HG03520 (cell line): ENCODE results near the gene TRIM62.

ENCODE experiments used
- ATAC-seq: cut with Tn5 transposase; IDR thresholded peaks from one replicate; pipeline ENCODE4 v1.9.1; 2021; ENCODE audit warnings: mild to moderate bottlenecking, moderate library complexity; ENCODE audit not compliant: unreplicated experiment

TRIM62 gene

GRCh38 chr1:33181921-33182341, at the start of gene TRIM62:
Gene TRIM62, minus strand, starts transcription at chr1:33182043. Its CDS starts 611 bp downstream, at chr1:33181432.
- peak; percentile 41 for ATAC-seq

DNA sequence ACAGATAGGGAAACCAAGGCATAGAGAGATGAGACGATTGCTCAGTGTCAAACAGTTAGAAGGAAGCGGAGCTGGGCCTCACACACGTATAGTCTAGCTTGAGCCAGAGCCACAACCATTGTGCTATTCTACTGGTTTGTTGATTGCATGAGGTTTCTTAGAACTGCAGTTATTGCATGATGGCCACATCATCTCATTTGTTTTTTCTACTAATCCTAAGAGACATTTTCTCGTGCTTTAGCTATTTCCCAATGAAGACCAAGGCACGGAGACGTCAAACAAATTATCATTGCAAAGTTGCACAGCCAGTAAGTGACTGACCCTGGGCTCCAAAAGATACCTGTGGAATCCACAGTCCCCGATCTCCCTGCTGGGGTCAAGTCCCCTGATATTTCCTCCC, 49.3 kb upstream of the TRIM62 start:
- no peak for ATAC-seq

DNA sequence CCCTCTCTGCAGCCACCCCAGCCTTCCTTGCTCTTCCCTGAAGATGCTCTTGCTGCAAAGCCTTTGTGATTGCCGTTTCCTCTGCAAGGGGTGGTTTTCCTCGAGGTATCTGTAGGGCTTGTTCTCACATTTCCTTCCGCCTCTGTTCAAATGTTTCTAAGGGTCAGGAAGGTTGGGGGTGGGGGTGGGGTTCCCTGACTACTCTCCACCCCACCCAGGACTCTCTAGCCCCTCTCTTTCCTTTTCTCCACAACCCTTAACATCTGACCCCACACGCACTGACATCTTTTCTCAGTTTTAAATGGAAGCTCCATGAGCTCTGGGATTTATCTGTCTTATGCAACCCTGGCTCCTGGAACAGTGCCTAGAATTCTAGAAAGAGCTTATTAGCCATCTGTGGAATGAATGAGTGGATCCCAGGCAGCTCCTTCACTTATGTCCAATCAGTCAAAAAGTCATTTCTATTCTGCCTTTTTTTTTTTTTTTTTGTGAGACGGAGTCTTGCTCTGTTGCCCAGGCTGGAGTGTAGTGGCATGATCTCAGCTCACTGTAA, 47.2 kb upstream of the TRIM62 start:
- ATAC-seq, result no peak

DNA sequence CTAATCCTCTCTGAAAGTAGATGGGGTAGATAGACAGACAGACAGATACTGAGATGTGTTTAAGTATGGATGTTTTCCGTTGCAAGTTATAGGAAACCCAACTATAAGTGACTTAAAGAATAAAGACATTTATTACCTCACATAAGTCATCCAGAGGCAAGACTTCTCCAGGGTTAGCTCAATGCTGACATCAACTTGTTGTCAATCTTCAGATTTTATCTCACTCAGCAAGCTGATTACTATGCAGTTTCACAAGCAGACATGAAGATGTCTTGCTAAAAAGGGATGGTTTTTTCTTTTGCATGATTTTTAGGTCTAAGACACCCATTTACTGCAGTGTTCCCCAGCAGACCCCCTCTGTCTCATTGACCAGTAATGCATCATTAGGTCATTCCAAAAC, 43.7 kb upstream of the TRIM62 start:
- no peak for ATAC-seq

GRCh38 chr1:33224166-33224707, 42.4 kb upstream of the TRIM62 start:
- no peak for ATAC-seq

GRCh38 chr1:33222381-33222780, 40.5 kb upstream of the TRIM62 start:
- no peak for ATAC-seq

GRCh38 chr1:33221385-33221758, 39.5 kb upstream of the TRIM62 start:
- ATAC-seq, result no peak

DNA sequence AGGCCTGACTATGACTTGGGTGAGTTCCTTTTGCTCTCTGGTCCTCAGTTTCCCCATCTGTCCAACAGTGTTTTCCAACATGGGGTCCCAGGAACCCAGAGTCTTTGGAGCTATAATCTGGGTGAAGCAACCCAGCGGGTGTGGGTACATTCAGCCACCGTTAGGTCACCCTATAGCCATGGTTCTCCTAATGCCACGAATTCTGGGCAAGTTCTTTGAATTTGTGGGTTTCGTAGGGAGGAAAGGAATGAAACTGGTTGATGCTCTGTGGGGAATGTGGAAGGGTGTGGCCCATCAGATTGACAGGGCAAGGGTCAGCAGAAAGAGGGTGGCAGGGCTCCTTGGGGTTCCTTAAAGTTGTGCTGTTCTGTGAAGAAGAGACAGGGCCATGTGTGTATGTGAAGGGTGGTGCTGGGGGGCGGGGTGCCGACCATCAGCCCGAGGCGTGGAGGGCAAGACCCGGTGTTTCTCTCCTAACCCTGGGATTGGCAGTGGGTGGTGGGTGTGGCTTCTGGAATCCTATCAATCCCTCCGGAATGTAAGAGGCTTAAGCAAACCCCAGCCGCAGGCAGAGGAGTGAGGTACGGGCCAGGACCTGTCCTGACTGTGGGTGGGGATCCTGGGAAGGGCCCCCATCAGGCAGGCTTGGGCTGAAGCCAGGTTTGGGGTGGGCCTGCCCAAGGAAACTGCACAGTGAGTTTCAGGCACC, 39.0 kb upstream of the TRIM62 start:
- no peak for ATAC-seq

DNA sequence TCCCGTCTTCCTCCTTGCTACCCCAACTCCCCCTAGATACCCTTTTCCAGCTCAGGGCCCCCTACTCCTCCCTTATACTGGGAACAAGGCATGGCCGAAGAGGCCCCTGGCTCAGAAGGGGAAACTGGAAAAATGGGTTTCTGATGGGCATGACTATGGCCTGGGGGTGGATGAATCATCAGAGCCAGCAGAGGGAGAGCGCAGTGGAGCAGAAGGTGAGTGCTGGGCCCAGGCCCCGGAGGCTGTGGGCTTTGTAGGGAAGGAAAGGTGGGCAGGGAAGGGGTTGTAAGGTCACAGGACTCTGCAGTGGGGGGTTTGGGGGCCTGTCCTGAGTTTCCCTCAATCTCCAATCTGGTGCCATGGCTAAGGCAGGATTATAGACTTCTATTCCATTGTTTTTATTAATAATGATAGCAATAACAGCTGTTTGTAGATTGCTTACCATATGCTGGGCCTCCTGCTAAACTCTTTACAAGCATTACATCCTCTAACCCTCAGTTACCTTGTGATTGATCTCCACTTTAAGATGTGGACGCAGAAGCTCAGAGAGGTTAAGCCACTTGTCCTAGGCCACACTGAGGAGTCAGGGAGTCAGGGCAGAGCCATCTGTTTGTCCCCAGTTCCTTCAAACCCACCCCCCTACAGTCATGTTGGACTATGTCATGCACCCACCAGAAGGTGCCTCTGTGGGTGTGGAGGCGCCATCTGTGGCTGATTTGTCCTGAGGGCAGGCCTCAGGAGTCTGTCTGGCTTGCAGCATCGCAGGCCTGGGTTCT, 38.2 kb upstream of the TRIM62 start:
- ATAC-seq, result no peak

GRCh38 chr1:33211972-33212371, 30.1 kb upstream of the TRIM62 start:
- ATAC-seq, result no peak

- ATAC-seq, result no peak
Measured at GRCh38 chr1:33206340-33206739, 24.5 kb upstream of the TRIM62 start.

GRCh38 chr1:33195556-33195955, 13.7 kb upstream of the TRIM62 start:
- no peak for ATAC-seq

DNA sequence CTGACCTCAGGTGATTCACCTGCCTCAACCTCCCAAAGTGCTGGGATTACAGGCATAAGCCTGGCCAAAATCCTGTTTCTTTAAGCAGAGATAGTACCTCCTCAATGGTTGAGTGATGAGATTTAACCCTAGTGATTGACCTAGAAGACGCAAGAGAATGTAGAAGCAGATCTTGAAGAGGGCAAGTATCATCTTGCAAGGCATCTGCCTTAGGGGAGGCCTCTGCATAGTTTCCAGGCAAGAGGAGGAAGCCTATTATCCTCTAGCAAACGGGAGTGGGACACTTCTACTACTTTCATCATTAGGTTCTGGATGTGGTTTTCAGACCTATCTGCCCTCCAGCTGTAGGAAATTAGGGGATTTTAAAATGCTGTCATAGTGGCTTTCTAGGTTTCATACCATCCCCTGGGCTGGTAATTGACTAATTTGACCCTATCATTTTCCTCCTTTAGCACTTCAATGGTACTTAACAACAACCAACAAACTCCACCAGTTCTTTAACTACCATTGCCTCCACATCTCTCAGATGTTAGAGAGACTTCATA, 10.0 kb upstream of the TRIM62 start:
- ATAC-seq, result no peak

DNA sequence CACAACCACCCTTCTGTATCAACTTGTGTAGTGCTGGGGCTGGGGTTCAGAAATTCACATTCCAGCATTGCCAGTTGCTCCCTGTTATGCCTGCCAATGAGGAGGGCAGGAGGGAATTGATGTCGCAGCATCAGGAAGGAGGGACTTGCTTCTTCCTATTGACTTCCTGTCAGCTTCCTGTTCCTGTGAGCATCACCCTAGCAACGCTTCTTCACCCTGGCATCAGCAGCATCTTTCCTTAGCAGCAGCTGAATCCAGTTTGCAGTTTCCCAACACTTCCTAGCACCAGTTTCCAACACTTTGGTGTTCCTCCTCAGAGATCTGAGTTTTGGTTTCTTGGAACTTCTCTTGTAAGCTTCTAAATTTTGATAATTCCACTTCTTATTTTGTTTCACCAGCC, 8.9 kb upstream of the TRIM62 start:
- ATAC-seq, result no peak

DNA sequence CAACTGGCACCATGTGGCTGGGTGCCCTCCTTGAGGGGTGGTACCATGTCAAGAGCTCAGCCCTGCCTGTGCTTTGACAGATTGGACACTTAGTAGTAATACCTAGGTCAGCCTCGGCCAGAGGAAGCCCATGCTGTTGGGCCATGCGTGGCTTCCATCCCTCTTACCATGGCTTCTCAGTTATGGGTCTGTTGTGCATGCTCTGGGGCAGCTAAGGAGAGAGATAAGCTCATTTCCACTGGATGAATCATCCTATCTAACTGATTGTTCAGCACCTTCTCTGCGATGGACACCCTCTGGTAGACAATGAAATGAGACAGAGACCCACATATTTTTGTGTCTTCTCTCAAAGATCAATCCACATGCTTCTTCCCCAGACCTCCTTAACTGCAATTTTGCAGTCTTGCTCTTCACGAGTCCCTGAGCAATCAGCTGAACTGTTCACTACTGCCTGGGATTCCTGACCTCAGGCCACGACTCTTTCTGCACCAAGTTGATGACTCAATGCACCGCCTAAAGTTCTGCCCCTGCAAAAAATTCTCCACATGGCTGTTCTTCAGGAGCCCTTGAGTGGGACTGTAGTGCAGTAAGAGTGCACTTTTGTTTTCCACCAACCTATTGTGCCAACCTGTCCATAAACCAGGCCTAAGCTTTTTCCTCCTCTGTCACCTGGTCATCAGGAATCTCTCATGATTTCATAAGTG, 6.9 kb upstream of the TRIM62 start:
- no peak for ATAC-seq

DNA sequence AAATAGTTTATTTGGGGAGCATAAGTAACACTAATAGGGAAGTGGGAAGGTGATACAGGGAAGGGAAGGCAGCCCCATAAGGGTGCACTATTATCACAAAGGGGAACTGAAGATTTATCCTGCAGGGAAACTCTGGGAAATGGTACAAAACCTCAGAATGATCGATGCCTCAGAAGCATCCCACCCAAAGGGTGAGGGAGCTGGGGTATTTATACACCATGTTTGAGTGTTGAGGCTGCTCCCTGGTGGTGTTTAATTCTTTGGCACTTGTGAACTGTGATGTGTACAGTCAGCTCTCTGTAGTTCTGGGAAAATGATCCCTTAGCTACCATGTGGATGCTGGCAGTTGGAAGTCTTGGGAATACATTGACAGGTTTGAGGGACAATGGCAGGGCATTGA, 5.1 kb upstream of the TRIM62 start:
- ATAC-seq, result no peak

GRCh38 chr1:33185541-33185940, 3.7 kb upstream of the TRIM62 start:
- no peak for ATAC-seq

DNA sequence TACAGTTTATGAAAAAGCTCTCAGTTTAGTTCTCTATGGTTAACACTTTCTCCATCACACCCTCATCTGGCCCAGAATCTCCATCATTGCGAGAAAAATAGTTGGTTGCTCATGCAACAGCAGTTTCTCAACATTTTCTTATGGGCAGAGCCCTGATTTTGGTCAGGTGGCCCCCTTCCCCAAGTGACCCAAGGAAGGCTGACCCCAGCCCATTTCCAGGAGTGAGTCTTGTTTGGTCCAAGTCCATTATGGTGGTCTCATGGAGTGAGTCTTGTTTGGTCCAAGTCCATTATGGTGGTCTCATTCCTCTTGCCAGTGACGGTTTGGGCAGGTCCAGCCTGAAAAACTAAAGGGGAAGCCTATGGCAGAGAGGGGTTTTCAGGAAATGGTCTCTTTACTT, 1.5 kb upstream of the TRIM62 start:
- ATAC-seq, result no peak

DNA sequence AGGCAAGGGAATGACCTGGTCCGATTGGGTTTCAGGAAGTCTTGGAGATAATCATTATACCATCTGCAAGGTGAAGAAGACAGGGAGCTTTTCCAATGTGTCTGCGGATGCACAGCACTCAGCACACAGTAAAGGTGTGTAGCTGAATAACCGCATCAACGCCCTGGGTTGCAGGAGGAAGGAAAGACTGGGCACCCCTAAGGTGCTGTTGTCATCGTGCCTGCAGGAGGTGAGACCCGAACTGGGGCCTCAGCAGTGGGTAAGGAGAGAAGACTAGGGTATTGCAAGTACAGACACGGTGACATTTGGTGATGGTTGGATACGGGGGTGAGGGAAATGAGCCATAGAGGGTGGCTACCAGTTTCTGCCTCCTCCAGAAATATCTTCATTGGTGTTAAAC, 1.1 kb upstream of the TRIM62 start:
- ATAC-seq, result no peak

GRCh38 chr1:33182401-33182841, 578 bp upstream of the TRIM62 start:
- ATAC-seq, result no peak
